Liver (tissue), 9 donors: ENCODE measurements around the gene FAM78A. TPM values are rescaled to one million over a fixed set of nuclear protein-coding genes. Genes with fewer than 3 reads are reported as not detected.
"Not testable (repeated sequence)": the region's sequence is repeated elsewhere in the genome, so short reads cannot be mapped to it uniquely, and the experiment has no call there.

Experiments
- DNase-seq: peaks from one replicate; pipeline ENCODE4 v3.0.0-alpha.2; 2017; ENCODE audit warnings: low spot score
- H3K27ac ChIP-seq, 2 donors: one replicate each; pipeline ENCODE4 v1.7.0; 2013; ENCODE audit warnings: inconsistent platforms in 2 of 2, low read length in 2 of 2, control low read depth in 1 of 2, low read depth in 1 of 2, mild to moderate bottlenecking in 1 of 2
- H3K27me3 ChIP-seq, 4 donors: one replicate each; pipeline versions ENCODE4 v1.6.1 to v1.7.0; 2013; ENCODE audit warnings: low read length in 3 of 4, inconsistent platforms in 1 of 4, mild to moderate bottlenecking in 1 of 4, moderate library complexity in 1 of 4; ENCODE audit not compliant: control insufficient read depth in 4 of 4, insufficient read depth in 4 of 4
- H3K36me3 ChIP-seq, 4 donors: one replicate each; pipeline versions ENCODE4 v1.6.1 to v1.7.0; 2013; ENCODE audit warnings: low read length in 3 of 4, mild to moderate bottlenecking in 3 of 4, low read depth in 1 of 4, moderate library complexity in 1 of 4; ENCODE audit not compliant: control insufficient read depth in 4 of 4, insufficient read depth in 3 of 4
- H3K4me1 ChIP-seq, 4 donors: one replicate each; pipeline versions ENCODE4 v1.6.1 to v1.7.0; 2013; ENCODE audit warnings: low read length in 3 of 4, mild to moderate bottlenecking in 3 of 4, moderate library complexity in 1 of 4; ENCODE audit not compliant: control insufficient read depth in 4 of 4, insufficient read depth in 4 of 4
- H3K4me3 ChIP-seq, 3 donors: one replicate each; pipeline versions ENCODE4 v1.6.1 to v1.7.0; 2013; ENCODE audit warnings: low read length in 3 of 3, control low read depth in 1 of 3, low read depth in 1 of 3, mild to moderate bottlenecking in 1 of 3
- H3K9ac ChIP-seq, 2 donors: one replicate each; pipeline ENCODE4 v1.7.0; 2013; ENCODE audit warnings: low read length in 2 of 2, mild to moderate bottlenecking in 2 of 2, moderate library complexity in 2 of 2, control low read depth in 1 of 2, low read depth in 1 of 2
- H3K9me3 ChIP-seq, 4 donors: one replicate each; pipeline versions ENCODE4 v1.6.1 to v1.7.0; 2013; ENCODE audit warnings: low read length in 3 of 4; ENCODE audit not compliant: control insufficient read depth in 4 of 4
- ATF3 ChIP-seq: IDR thresholded peaks from 2 replicates; pipeline ENCODE4 v1.6.1; 2016; ENCODE audit warnings: antibody characterized with exemption
- FOXA1 ChIP-seq: IDR thresholded peaks from 2 replicates; pipeline ENCODE4 v1.6.1; 2016; ENCODE audit warnings: antibody characterized with exemption
- GABPA ChIP-seq, 2 donors: IDR thresholded peaks in 1 of 2; conservative IDR thresholded peaks in 1 of 2; 2 replicates each; pipeline ENCODE4 v1.6.1; 2016; ENCODE audit warnings: antibody characterized with exemption in 2 of 2, mild to moderate bottlenecking in 1 of 2, moderate library complexity in 1 of 2
- HNF4G ChIP-seq: IDR thresholded peaks from 2 replicates; pipeline ENCODE4 v1.6.1; 2016; ENCODE audit warnings: antibody characterized with exemption
- NR2F2 ChIP-seq: IDR thresholded peaks from 2 replicates; pipeline ENCODE4 v1.6.1; 2016; ENCODE audit warnings: antibody characterized with exemption
- RAD21 ChIP-seq, 2 donors: IDR thresholded peaks; 2 replicates each; pipeline ENCODE4 v1.6.1; 2016; ENCODE audit warnings: antibody characterized with exemption in 2 of 2, mild to moderate bottlenecking in 2 of 2
- RXRA ChIP-seq, 2 donors: IDR thresholded peaks; 2 replicates each; pipeline ENCODE4 v1.6.1; 2017 to 2018; ENCODE audit warnings: antibody characterized with exemption in 2 of 2, mild to moderate bottlenecking in 1 of 2
- TAF1 ChIP-seq: conservative IDR thresholded peaks from 2 replicates; pipeline ENCODE4 v1.6.1; 2016; ENCODE audit warnings: antibody characterized with exemption, mild to moderate bottlenecking
- YY1 ChIP-seq: IDR thresholded peaks from 2 replicates; pipeline ENCODE4 v1.6.1; 2016; ENCODE audit warnings: antibody characterized with exemption, mild to moderate bottlenecking
- ZBTB33 ChIP-seq: IDR thresholded peaks from 2 replicates; pipeline ENCODE4 v1.6.1; 2016; ENCODE audit warnings: antibody characterized with exemption
- WGBS: extraction: QIAGEN DNeasy Blood & Tissue Kit; methylation state at CpG from one replicate; pipeline ENCODE4 v1.1.7; 2013; 5-methylcytosine and 5-hydroxymethylcytosine counted together
- polyA plus RNA-seq, 2 donors: library from polyadenylated mRNA; stranded (reverse) in 1 of 2; unstranded in 1 of 2; fragments of 200-250 nt in 1 of 2; fragments of >200 nt in 1 of 2; fragmentation: Nextera tagmentation in 1 of 2; extraction: Ambion mirVana in 1 of 2; gene quantifications; one replicate each; pipeline versions ENCODE4 v1.2.1 to v1.2.3, GENCODE V29; 2013 to 2015
- total RNA-seq, 2 donors: library from RNA; depleted of rRNA; stranded (reverse); fragments of >200 nt; gene quantifications; one replicate each; pipeline ENCODE4 v1.2.3, GENCODE V29; 2014
- donor health status: healthy.
- donor health status: healthy.
- donor health status: healthy.
- donor health status: healthy.
- donor health status: healthy.

Gene FAM78A
- total and polyA plus RNA-seq, 4 donors: 0.25 to 6.6 (median 1.7) TPM

GRCh38 chr9:131246618-131247017, 29.7 kb downstream of the FAM78A start:
- H3K27me3 ChIP-seq: no peaks in the 10 kb centered on the region
- H3K9ac ChIP-seq: no peak overlapping the region
- H3K36me3 ChIP-seq: no peaks in the 10 kb centered on the region
- H3K9me3 ChIP-seq: peaks cover 0 to 5% (median 0%) of the 10 kb centered on the region in 4 donors
- DNase-seq: no peak
- 87% methylated on average over 4 of the region's 4 CpGs for WGBS
- H3K4me3 ChIP-seq: no peak overlapping the region
- no peak for TF ChIP-seq HNF4G
- no peak for TF ChIP-seq FOXA1
- TF ChIP-seq RAD21 (IDR thresholded peaks at IDR 0.05): no peak
- TF ChIP-seq YY1: no peak
- H3K4me1 ChIP-seq: no peaks in the 10 kb centered on the region
- H3K27ac ChIP-seq: no peak overlapping the region

GRCh38 chr9:131244331-131244730, 32.0 kb downstream of the FAM78A start:
- not testable (repeated sequence) for H3K9ac ChIP-seq, H3K27me3 ChIP-seq, DNase-seq, H3K36me3 ChIP-seq, H3K4me1 ChIP-seq, H3K4me3 ChIP-seq, H3K27ac ChIP-seq, H3K9me3 ChIP-seq
- 87% methylated on average over 5 of the region's 5 CpGs for WGBS

GRCh38 chr9:131240047-131240921, 36.0 kb downstream of the FAM78A start:
- peaks cover 0 to under 1% (median 0%) of the 10 kb centered on the region in 4 donors for H3K36me3 ChIP-seq
- H3K27ac ChIP-seq: no peak overlapping the region
- TF ChIP-seq RAD21 (IDR thresholded peaks at IDR 0.05): no peak
- TF ChIP-seq TAF1: no peak
- TF ChIP-seq ATF3: no peak
- WGBS: 79% methylated on average over 22 of the region's 22 CpGs
- peaks cover 0 to 5% (median 0%) of the 10 kb centered on the region in 4 donors for H3K9me3 ChIP-seq
- H3K4me3 ChIP-seq: no peak overlapping the region
- H3K4me1 ChIP-seq: peaks cover 0 to 7% (median 0%) of the 10 kb centered on the region in 4 donors
- H3K9ac ChIP-seq: no peak overlapping the region
- DNase-seq: no peak
- H3K27me3 ChIP-seq: no peaks in the 10 kb centered on the region

GRCh38 chr9:131239161-131239975, 36.9 kb downstream of the FAM78A start:
- Histone ChIP-seq H3K9me3 (peaks cover 0 to 5% (median 0%) of the 10 kb centered on the region in 4 donors), H3K9ac (no peak overlapping the region), H3K4me3 (no peak overlapping the region), H3K27ac (no peak overlapping the region), H3K27me3 (no peaks in the 10 kb centered on the region), H3K4me1 (peaks cover 0 to 7% (median 0%) of the 10 kb centered on the region in 4 donors), H3K36me3 (peaks cover 0 to 10% (median 2%) of the 10 kb centered on the region in 4 donors)
- TF ChIP-seq ZBTB33 (no peak), NR2F2 (no peak), GABPA (IDR thresholded peaks at IDR 0.05 in 1 of 2, conservative IDR thresholded peaks at IDR 0.05 in 1 of 2) (no peak), RXRA (IDR thresholded peaks at IDR 0.05) (no peak)
- 84% methylated on average over 23 of the region's 23 CpGs for WGBS
- DNase-seq: no peak
